Osteocyte (in vitro differentiated cells): ENCODE data around the gene C15orf39. TPM values are rescaled to one million over a fixed set of nuclear protein-coding genes. Genes with fewer than 3 reads are reported as not detected.

Experiments
- DNase-seq: peaks from one replicate; pipeline ENCODE4 v3.0.0; 2021; ENCODE audit warnings: mixed read lengths; ENCODE audit not compliant: unreplicated experiment; ENCODE audit errors: extremely low spot score
- H3K27ac Mint-ChIP-seq: one replicate; pipeline ENCODE4 v1.8.0; 2021; ENCODE audit warnings: mild to moderate bottlenecking, mixed read lengths; ENCODE audit not compliant: unreplicated experiment
- H3K27me3 Mint-ChIP-seq: one replicate; pipeline ENCODE4 v1.8.0; 2021; ENCODE audit warnings: mixed read lengths; ENCODE audit not compliant: unreplicated experiment
- H3K36me3 Mint-ChIP-seq: one replicate; pipeline ENCODE4 v1.8.0; 2021; ENCODE audit warnings: mixed read lengths; ENCODE audit not compliant: unreplicated experiment
- H3K4me1 Mint-ChIP-seq: one replicate; pipeline ENCODE4 v1.8.0; 2021; ENCODE audit warnings: mixed read lengths; ENCODE audit not compliant: unreplicated experiment
- H3K4me3 Mint-ChIP-seq: one replicate; pipeline ENCODE4 v1.8.0; 2021; ENCODE audit warnings: mild to moderate bottlenecking, moderate library complexity, mixed read lengths; ENCODE audit not compliant: unreplicated experiment
- H3K9me3 Mint-ChIP-seq: one replicate; pipeline ENCODE4 v1.8.0; 2021; ENCODE audit warnings: mixed read lengths; ENCODE audit not compliant: unreplicated experiment
- total RNA-seq: library from RNA; stranded (reverse); gene quantifications from 2 replicates; pipeline ENCODE4 v1.2.1, GENCODE V29; 2021
- TF ChIP-seq, protein P1 (sequence below): fragments of 200-600 bp; sonication (generic); IDR thresholded peaks from 2 replicates; pipeline ENCODE4 v1.5.0; 2021; ENCODE audit warnings: antibody characterized with exemption, mild to moderate bottlenecking, moderate library complexity

C15orf39 gene
- total RNA-seq, 1 donor from 2014 or later = 19.4 TPM

- H3K4me1 Mint-ChIP-seq = peaks cover 43% of the 10 kb centered on the region
- peak overlapping the region; percentile 50 for H3K27ac Mint-ChIP-seq
Measured at GRCh38 chr15:75204340-75205063, 2.8 kb downstream of the C15orf39 start.

DNA sequence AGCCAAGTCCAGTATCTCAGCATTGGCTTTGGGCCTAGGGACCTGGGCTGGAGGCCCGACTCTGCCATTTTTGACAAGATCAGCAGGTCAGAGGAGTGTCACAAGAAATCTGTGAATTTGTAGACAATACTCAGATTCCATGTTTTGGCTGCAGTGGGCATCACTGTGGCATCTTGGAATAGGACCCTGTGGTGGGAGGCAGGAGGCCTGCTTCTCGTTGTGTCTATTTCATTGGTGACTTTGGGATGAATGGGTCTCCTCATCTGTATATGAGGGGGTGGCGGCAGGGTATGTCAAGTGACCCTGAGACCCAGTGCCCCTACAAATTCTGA, 3.3 kb downstream of the C15orf39 start:
- no peak overlapping the region for H3K27ac Mint-ChIP-seq
- no peak overlapping the region for H3K4me3 Mint-ChIP-seq
- no peak for DNase-seq
- H3K4me1 Mint-ChIP-seq = peaks cover 43% of the 10 kb centered on the region
- TF ChIP-seq, protein P1, sequence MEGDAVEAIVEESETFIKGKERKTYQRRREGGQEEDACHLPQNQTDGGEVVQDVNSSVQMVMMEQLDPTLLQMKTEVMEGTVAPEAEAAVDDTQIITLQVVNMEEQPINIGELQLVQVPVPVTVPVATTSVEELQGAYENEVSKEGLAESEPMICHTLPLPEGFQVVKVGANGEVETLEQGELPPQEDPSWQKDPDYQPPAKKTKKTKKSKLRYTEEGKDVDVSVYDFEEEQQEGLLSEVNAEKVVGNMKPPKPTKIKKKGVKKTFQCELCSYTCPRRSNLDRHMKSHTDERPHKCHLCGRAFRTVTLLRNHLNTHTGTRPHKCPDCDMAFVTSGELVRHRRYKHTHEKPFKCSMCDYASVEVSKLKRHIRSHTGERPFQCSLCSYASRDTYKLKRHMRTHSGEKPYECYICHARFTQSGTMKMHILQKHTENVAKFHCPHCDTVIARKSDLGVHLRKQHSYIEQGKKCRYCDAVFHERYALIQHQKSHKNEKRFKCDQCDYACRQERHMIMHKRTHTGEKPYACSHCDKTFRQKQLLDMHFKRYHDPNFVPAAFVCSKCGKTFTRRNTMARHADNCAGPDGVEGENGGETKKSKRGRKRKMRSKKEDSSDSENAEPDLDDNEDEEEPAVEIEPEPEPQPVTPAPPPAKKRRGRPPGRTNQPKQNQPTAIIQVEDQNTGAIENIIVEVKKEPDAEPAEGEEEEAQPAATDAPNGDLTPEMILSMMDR = no peak
- H3K36me3 Mint-ChIP-seq = peaks cover 10% of the 10 kb centered on the region
- no peaks in the 10 kb centered on the region for H3K27me3 Mint-ChIP-seq
- no peaks in the 10 kb centered on the region for H3K9me3 Mint-ChIP-seq

More at GRCh38 chr15:75204340-75205063, 2.8 kb downstream of the C15orf39 start:
- DNase-seq = peak; percentile 94
- Mint-ChIP-seq H3K4me3 (peak overlapping the region; percentile 49), H3K27me3 (no peaks in the 10 kb centered on the region), H3K9me3 (no peaks in the 10 kb centered on the region), H3K36me3 (peaks cover 7% of the 10 kb centered on the region)
- TF ChIP-seq, protein P1 = peak; percentile 97

DNA sequence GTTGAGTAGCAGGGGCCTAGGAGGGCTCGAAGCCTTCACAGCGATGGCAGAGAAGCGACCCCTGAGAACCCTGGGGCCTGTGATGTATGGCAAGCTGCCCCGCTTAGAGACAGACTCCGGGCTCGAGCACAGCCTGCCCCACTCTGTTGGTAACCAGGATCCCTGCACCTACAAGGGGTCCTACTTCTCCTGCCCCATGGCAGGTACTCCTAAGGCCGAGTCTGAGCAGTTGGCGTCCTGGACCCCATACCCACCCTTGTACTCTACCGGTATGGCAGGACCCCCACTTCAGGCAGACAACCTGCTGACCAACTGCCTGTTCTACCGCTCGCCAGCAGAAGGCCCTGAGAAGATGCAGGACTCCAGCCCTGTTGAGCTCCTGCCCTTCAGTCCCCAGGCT, 4.3 kb downstream of the C15orf39 start:
- Mint-ChIP-seq H3K27me3 (no peaks in the 10 kb centered on the region), H3K36me3 (peaks cover 10% of the 10 kb centered on the region), H3K9me3 (no peaks in the 10 kb centered on the region), H3K4me1 (peaks cover 39% of the 10 kb centered on the region), H3K4me3 (no peak overlapping the region), H3K27ac (no peak overlapping the region)
- TF ChIP-seq, protein P1 = no peak
- no peak for DNase-seq

GRCh38 chr15:75206803-75207617, 5.3 kb downstream of the C15orf39 start:
- H3K27me3 Mint-ChIP-seq = no peaks in the 10 kb centered on the region
- no peaks in the 10 kb centered on the region for H3K9me3 Mint-ChIP-seq
- TF ChIP-seq, protein P1 = no peak
- peaks cover 35% of the 10 kb centered on the region for H3K4me1 Mint-ChIP-seq
- H3K4me3 Mint-ChIP-seq = no peak overlapping the region
- H3K36me3 Mint-ChIP-seq = peaks cover 10% of the 10 kb centered on the region
- peak overlapping the region; percentile 44 for H3K27ac Mint-ChIP-seq
- no peak for DNase-seq
